Mesothelial cell of epicardium (in vitro differentiated cells): ENCODE data around the gene SMNDC1. TPM values are rescaled to one million over a fixed set of nuclear protein-coding genes. Genes with fewer than 3 reads are reported as not detected.

Experiments used
- DNase-seq, 2 experiments: peaks; one replicate each; pipeline ENCODE4 v3.0.0; 2021; ENCODE audit warnings: low spot score in 2 of 2; ENCODE audit not compliant: unreplicated experiment in 2 of 2
- H3K27ac Mint-ChIP-seq: 2 replicates; pipeline ENCODE4 v1.8.0; 2021; ENCODE audit warnings: mixed read lengths
- H3K27me3 Mint-ChIP-seq: 2 replicates; pipeline ENCODE4 v1.8.0; 2021; ENCODE audit warnings: low read depth, mixed read lengths
- H3K36me3 Mint-ChIP-seq: 2 replicates; pipeline ENCODE4 v1.8.0; 2021; ENCODE audit warnings: mixed read lengths
- H3K4me1 Mint-ChIP-seq: 2 replicates; pipeline ENCODE4 v1.8.0; 2021; ENCODE audit warnings: mixed read lengths
- H3K4me3 Mint-ChIP-seq: 2 replicates; pipeline ENCODE4 v1.8.0; 2021; ENCODE audit warnings: mild to moderate bottlenecking, moderate library complexity, mixed read lengths
- H3K9me3 Mint-ChIP-seq: 2 replicates; pipeline ENCODE4 v1.8.0; 2021; ENCODE audit warnings: mixed read lengths
- CTCF ChIP-seq: fragments of 200-600 bp; sonication (generic); IDR thresholded peaks from one replicate; pipeline ENCODE4 v1.5.0; 2021; ENCODE audit warnings: antibody characterized with exemption; ENCODE audit not compliant: unreplicated experiment
- total RNA-seq: library from RNA; stranded (reverse); gene quantifications from 3 replicates; pipeline ENCODE4 v1.2.1, GENCODE V29; 2021

SMNDC1 gene
- total RNA-seq, 1 donor from 2014 or later: 38.5 TPM

- H3K4me3 Mint-ChIP-seq: no peak overlapping the region
- DNase-seq: no peak
- no peaks in the 10 kb centered on the region for H3K27me3 Mint-ChIP-seq
- no peak overlapping the region for H3K27ac Mint-ChIP-seq
- H3K9me3 Mint-ChIP-seq: no peaks in the 10 kb centered on the region
- H3K36me3 Mint-ChIP-seq: peaks cover 3% of the 10 kb centered on the region
- TF ChIP-seq CTCF: no peak
- peaks cover 12% of the 10 kb centered on the region for H3K4me1 Mint-ChIP-seq
Measured at GRCh38 chr10:110278562-110279406, 25.9 kb downstream of the SMNDC1 start.

- H3K4me1 Mint-ChIP-seq: peaks cover 18% of the 10 kb centered on the region
Measured at GRCh38 chr10:110277591-110277990, 27.1 kb downstream of the SMNDC1 start.

GRCh38 chr10:110276603-110277002 lies 28.1 kb downstream of the SMNDC1 start:
- no peaks in the 10 kb centered on the region for H3K27me3 Mint-ChIP-seq

More at GRCh38 chr10:110277591-110277990, 27.1 kb downstream of the SMNDC1 start:
- Mint-ChIP-seq H3K27me3 (no peaks in the 10 kb centered on the region), H3K9me3 (no peaks in the 10 kb centered on the region), H3K27ac (no peak overlapping the region), H3K36me3 (peaks cover 3% of the 10 kb centered on the region), H3K4me3 (no peak overlapping the region)
- no peak for DNase-seq
- TF ChIP-seq CTCF: no peak

GRCh38 chr10:110275128-110275729 lies 29.5 kb downstream of the SMNDC1 start:
- H3K4me3 Mint-ChIP-seq: no peak overlapping the region
- no peak for DNase-seq
- no peaks in the 10 kb centered on the region for H3K27me3 Mint-ChIP-seq
- no peaks in the 10 kb centered on the region for H3K9me3 Mint-ChIP-seq
- H3K36me3 Mint-ChIP-seq: no peaks in the 10 kb centered on the region
- no peak for TF ChIP-seq CTCF
- no peak overlapping the region for H3K27ac Mint-ChIP-seq
- H3K4me1 Mint-ChIP-seq: peaks cover 21% of the 10 kb centered on the region

More at GRCh38 chr10:110276603-110277002, 28.1 kb downstream of the SMNDC1 start:
- DNase-seq: no peak
- no peaks in the 10 kb centered on the region for H3K9me3 Mint-ChIP-seq
- peaks cover 3% of the 10 kb centered on the region for H3K36me3 Mint-ChIP-seq
- H3K4me3 Mint-ChIP-seq: no peak overlapping the region
- H3K4me1 Mint-ChIP-seq: peaks cover 18% of the 10 kb centered on the region
- TF ChIP-seq CTCF: no peak
- no peak overlapping the region for H3K27ac Mint-ChIP-seq

- Mint-ChIP-seq H3K36me3 (no peaks in the 10 kb centered on the region), H3K4me3 (no peak overlapping the region), H3K27me3 (no peaks in the 10 kb centered on the region), H3K27ac (peak overlapping the region; percentile 21), H3K4me1 (peaks cover 25% of the 10 kb centered on the region), H3K9me3 (no peaks in the 10 kb centered on the region)
- TF ChIP-seq CTCF: no peak
- no peak for DNase-seq
Measured at GRCh38 chr10:110274647-110275046, 30.1 kb downstream of the SMNDC1 start.
